NCI-H2107 (cell line): ENCODE results near the gene HOXA9.

Experiments
- DNase-seq: peaks from one replicate; lab custom pipeline; 2025; lab: John Stamatoyannopoulos, UW

HOXA9 gene

DNA sequence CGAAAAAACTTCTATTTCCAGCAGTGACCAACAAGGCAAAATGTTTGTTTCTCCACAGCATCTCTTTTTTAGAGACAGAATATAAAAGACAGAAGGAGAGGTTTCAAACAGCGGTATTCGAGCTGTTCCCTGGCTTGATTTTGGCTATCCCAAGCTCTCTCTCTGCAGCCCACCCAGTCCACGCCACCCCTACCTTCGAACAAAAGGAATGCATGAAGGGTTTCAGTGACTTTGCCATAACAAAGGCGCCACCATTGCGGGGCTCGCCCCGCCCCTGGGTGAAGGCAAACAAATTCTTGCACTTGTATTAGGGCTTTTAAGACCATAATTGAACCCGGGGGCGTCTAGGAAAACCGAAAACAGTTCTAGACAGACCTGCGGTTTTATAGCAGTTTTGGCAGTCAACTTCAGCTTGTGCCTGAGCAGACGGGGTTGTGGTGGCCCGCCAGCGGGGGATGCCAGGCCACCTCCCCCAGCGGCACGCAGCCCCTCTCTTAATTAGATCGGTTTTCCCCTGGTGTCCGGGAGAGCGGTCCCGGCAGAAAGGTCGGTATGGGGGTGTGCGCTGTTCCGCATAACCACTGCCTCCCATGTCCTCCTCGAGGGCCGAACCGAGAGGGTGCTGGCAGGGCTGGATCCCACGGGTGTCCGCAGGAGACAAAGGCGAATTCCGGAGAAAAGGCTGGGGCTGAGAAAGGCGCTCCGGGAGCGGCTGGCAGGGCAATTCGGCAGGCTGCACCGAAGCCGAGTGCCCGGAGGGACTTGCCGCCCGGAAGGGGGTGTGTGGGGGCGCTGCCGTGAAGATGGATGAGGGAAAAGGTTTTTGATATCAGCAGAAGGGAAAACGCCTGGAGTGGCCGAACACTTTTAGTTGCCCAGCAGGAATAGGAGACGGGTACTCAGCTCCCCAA, 22.4 kb upstream of the HOXA9 start:
- no peak for DNase-seq

DNA sequence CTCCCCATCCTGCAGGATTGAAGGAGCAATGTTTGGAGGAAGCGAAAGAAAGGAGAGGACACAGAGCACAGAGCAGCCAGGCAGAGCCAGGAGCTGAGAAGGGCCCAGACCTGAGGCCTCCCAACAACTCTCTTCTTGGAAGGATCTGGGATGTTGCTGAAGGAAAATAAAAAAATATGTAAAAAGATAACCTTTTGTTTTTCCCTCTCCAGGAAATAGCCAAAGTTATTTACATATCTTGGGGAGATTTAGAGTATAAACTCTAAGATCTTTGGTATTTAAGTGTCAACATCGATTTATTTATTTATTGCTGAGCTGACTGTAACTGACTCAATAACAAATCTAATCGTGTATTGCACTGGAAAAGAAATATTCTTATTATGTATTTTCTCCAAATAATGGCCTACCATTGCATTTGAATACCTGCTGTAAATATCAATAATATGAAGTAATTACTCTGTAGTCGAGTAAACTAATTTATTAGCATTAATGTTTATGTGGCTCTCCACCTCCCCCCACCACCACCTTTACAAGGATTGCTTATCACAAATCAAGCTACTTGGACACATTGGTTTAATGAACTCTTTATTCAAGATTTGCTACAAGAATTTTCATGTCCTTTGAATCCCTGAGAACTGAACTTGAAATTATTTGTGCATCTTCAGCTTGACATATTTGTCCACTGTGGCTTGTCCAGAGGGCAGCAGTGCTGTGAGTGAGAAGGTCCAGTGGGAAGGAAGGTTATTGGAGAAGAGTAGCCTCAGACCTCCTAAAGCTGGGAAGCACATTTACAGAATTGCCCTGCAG, 21.5 kb upstream of the HOXA9 start:
- no peak for DNase-seq

DNA sequence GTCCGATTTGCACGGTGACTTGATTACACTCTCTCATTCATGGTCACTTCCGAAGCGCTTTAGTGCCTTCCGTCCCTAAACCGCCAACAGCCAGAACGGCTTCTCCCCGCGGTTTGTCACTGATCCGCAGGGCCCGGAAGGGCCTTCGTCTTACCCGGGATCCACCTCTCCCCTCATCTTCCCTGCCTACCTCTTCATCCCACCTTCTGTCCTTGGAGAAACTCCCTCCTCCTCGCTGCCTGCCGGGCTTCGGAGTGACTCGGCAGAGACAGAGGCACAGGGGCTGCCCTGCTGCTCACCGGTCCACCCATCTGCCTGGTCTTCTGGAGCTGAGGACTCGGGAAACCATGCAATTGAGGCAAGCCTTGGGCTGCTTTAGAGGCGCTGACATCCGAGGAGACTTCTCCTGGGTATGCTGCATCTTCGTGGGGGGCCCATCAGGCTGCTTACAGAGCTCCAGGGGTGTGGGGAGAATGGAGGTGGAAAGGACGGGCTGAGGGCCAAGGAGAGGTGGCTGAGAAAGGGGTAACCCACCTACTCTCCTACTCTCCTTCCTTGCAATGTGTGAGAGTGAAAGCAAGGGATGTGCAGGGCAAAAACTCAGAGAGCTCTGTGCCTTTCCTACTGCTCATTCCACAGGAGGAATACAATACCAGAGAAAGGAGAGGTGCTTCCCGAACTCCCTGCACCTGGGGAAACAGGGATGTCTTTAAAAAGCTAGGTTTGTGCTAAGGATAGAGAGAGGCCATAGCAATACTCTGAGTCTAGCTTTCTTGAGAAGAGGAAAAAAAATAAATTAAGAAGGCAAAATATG, 20.7 kb upstream of the HOXA9 start:
- no peak for DNase-seq

DNA sequence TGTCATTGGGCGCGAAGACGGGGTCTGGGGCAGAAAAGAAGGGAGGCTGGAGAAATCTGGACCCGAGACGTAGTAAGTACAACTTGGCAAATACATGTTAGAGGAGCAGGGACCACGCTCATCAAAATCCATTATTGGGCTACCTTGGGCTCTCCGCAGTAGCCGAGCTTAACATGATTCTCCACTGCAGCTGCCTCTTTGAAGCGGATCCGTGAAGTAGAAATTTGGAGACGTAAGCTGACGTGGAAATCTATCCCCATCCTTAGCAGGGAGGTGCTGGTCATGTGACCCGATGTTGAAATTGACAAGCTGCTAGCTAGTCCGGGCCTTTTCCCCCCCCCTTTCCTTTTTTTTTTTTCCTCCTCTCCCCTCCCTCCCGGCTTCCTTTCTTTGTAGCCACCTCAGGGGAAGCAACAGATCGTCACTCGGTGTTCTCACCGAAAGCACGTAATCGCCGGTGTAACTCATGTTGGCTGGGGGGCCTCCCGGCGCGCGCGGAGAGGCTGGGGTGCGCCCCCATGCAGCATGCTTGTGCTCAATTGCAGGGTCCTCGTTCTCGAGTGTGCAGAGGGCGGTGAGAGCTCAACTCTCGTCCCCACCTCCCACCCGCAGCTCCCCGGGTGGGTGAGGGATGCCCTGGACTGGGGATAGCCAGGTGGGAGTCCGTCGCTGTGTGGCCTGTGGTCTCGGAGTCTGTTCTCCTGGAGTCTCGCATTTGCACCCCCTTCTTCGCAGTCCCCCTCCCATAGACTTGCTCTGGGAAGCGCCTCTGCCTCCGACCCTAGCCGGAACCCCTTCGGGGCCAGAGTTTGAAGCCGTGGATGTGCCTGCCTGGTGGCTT, 19.9 kb upstream of the HOXA9 start, which contains the start of gene HOXA11:
Gene HOXA11, minus strand, starts transcription at position 220 of the 841 bp plus-strand sequence. Its CDS starts 88 bp downstream, at position 132.
- DNase-seq, result no peak

DNA sequence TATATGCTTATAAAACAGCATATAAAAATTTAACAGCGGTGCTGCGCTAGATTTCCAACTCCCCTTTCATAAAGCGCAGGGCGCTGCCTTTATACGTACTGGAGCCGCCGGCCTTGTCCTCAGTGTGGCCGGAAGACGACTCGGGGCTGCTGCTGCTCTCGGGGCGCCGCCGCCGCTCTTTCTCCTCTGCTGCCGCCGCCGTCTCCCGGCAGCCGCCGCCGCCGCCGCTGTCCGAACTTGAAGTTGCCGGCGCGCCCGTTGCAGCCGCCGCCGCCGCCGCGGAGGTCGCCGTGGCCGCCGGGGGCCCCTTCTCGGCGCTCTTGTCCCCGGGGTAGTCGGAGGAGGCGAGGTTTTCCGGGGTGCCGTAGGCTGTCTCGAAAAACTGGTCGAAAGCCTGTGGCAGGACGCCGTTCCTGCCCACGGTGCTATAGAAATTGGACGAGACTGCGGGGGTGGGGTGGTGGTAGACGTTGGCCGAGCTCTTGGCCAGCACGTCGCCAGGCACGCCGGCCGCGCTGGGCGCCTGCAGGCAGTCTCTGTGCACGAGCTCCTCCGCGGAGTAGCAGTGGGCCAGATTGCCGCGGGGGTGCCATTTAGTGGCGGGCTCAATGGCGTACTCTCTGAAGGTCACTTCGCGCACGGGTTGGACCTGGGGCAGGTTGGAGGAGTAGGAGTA, 19.1 kb upstream of the HOXA9 start:
- DNase-seq, result no peak

DNA sequence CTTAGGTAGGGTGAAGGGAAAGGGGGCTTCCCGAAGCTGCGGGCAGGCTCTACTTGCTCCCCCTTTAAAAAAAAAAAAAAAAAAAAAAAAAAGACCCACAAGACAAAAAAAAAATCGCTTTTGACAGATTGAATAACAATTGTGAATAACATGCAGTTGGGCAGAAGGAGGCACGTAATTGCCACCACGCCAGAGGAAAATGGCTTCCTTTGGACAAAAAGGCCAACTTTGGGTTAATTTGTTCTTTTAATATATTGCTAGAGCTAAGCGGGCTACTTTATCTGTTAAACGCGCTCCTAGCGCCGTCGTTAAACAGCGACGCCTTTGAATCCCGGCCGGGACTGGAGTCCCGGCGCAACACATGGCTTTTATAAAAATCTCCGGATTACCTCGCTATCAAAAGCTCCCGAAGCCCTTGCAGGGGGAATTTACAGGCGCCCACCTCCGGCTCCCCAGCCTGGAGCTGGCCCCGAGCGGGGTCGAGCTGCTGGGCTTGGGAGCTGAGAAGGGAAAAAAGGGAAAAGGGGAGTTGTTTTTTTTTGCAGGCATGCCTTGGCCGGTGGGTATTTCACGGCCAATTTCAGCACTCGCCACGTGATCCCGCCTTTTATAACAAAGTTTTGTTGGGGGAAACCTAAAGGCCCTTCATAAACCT, 18.5 kb upstream of the HOXA9 start:
- no peak for DNase-seq

DNA sequence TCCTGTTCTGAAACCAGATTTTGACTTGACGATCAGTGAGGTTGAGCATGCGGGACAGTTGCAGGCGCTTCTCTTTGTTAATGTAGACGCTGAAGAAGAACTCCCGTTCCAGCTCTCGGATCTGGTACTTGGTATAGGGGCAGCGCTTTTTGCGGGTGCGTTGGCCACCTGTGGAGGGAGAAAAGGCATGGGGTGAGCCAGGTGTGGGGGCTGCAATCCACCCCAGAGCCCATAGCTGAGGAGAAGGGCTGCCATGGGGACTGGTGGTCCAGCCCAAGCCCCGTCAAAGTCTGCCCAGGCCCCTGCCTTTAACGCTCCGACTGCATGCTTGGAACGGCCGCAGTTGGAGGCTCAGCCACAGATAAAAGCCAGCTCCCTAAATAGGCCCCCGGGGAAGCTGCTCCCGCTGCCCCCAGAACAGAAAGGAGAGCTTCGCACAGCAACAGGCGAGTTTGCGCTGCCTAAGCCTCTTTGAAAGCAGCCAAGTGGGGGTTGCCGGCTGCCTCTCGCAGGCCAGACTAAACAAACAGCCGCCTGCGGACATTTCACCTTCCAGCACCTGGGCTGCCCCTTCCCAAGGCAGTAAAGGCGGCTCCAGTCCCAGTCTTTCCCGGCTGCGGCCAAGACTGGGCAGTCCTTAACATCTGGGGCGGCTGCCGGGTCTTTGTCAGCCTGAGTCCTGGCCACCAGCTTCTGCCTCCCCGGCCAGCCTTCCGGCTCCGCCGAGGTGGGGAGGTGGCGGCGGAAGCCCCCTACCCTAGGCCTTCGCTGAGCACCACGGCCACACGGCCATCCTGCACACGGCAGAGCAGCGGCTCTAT, 17.7 kb upstream of the HOXA9 start:
- DNase-seq, result no peak

DNA sequence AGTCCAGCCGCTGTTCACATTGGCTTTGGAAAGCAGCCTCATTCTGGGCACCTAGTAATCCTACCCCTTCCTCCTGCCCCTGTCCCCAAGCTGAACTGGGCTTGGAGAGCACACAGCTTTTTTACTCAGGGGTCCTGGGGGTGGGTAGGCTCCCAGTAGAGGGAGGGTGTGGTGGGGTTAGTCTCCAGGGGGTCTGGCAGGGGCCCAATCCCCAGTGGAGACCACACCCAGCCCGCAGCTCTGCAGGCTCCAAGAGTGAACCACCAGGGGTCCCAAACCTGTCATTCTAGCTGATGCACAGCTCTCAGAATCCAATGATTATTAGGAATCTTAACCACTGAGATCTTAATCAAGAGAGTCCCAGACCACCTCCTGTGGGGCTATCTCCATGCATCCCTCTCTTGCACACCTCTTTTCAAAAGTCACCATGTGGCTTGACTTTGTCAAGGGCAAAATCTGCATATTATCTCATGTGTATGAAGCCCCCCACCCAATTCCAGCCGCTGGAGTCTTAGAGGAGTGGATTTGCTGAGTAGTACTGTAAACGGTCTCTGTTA, 17.0 kb upstream of the HOXA9 start:
- no peak for DNase-seq

DNA sequence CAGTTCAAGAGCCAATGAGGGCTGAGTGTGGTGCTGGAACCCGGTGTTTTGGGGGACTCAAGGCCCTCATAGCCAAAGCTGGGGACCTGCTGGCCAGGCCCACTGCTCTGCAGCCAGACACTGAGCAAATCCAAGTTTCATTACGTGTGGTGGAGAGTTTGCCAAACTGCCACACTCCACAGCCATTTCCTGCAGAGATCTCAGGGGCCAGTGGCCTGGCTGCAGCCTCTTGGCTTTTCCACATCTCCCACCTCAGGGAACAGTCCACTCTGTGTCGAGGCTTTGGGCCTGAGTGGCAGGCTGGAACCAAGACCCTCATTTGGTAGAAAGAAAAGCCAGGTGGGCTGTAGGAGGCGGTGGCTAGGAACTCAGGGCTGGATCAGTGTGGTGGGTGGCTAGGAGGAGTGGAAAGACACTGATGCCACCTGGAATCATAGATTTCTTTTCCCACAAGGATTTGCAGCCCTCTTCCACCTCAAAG, 16.5 kb upstream of the HOXA9 start:
- DNase-seq, result no peak

DNA sequence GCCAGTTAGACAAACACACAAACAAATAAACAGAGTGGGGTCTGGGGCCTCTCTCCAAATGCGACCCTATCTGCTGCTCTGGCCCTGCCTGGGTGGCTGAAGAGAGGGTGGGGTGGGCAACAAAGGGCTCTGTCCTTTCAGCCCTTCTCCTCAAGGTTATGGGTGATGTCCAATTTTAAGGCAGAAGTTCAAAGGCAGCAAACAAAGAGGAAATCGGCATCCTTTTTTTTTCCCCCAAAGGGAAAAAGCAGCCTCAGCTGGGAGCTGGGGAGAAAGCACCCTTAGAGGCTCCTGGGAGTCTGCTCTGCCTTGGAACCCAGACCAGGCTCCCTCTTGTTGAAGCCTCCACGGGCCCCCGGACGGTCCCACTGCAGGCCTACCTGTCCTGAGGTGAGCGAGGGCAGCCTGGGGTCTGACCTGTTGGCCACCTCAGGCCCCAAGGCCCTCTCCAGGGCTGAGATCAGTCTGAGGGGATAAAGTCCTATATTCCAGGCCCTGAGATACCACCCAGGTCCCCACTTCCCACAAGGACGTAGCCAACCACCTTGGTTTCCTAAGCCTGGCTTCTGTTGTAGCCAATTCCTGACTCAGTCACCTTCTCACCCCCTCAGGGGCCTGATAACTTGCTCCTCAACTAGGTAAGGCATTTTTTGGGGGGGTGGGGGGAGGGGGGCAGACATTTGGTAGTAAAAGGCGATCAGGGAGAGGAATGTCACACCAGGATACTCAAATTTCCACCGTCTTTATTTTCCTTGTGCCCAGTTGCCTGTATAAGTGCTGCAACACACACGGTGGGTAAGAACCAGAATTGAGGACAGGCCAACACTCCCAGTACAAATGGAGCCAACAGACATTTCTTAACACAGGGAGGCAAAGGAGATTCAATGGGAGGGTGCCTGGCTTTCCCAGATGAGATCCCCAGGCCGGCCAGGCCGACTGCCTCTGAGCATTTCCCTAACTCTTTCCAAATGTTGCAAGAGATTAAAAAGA, 15.4 kb upstream of the HOXA9 start:
- DNase-seq, result no peak

DNA sequence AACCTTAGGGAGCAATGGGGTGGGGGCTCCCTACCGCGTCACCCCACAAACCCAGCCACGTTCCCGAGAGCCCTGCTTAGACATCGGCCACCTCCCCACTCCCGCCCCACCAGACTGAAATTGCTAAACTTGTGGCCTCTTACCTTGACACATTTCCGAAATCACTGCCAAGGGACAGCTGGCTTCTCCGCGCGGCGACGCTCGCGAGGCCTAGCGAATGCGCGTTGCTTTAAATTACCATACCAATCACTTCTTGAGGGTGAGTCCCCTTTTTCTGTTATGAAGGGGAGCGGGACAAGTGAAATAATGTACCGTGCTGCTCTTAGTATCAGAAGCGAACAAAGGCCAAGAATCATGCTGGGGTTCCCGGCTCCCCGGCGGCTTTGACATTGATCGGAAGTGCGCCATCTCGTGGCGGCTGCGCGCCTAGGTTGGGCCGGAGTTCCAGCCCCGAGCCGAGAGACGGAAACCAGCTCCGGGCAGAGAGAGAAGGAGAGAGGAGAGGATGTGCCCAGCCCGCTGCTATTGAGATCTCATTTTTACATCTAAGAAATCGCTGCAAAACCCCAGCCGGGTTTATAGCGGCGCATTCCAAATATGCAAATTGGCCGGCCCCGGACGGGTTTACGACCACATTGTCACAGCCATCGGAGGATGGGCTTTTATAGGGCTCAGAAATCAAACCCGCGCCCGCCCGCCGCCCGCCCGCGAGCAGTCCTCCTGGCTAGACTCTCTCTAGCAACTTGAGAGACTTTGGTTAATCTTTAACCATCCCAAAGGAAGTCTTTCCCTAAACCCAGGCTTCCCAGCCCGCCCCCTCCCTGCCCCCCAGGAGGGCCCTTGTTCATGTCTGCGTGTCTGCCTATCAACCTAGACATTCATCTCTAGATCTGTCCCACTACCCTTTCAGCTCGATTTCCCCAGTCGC, 14.4 kb upstream of the HOXA9 start:
- no peak for DNase-seq

DNA sequence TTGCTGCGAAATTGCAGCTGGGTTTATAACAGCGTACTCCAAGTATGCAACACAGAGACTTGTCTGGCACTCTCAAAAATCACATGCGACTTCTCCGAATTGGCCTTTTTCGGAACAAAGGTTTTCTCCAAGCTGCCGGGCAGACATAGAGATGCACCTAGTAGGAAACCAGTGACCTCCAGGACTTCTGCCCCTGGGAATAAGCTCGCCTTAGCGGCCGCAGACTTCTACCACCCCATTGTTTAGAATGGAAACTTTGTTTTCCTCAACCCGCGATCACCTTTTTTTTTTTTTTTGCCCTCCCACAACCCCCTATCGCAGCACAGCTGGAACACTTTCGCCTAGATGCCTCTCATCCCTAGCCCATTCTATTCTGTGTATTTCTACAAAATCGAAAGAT, 13.7 kb upstream of the HOXA9 start:
- no peak for DNase-seq

DNA sequence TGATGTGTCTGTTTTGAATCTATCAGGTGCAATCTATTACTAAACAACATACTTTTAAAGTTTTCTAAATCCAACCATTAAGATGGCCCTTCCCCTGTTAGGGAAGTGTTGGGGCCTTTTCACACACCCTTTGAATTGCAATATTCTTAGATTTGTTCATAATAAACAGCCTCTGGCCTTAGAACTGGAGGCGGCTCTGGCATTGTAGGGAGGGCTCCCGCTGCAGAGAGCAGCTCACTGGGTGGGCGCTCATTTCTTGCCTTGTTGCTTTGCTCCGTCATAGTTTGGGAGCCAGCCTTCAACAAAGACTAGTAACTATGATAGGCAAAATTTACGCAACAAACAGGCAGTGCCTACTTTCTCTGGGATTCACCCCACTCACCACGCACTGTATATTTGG, 13.0 kb upstream of the HOXA9 start:
- DNase-seq, result no peak

DNA sequence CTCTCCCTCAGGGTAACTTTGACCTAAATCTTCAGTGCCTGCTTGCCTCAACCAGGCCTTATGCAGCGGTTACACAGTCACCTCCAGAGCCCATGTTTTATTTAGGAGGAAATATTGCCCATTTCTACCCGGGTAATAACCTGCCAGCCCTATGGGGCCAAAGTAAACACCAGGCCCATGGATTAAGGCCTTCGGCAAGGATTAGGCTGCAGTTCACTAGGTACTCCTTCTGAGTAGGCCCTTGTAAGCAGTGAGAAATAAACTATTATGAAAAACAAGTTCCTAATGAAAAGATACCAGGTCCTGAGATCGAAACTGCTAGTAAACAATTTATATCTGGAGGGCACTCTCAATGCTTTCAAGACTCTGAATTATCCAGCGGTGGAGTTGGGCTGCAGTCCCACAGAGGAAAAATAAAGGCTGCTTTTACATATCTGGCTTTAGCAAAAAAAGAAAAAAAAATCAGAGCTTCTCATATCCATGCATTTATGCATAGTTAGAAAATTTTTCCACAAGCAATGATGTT, 12.5 kb upstream of the HOXA9 start:
- DNase-seq, result no peak

DNA sequence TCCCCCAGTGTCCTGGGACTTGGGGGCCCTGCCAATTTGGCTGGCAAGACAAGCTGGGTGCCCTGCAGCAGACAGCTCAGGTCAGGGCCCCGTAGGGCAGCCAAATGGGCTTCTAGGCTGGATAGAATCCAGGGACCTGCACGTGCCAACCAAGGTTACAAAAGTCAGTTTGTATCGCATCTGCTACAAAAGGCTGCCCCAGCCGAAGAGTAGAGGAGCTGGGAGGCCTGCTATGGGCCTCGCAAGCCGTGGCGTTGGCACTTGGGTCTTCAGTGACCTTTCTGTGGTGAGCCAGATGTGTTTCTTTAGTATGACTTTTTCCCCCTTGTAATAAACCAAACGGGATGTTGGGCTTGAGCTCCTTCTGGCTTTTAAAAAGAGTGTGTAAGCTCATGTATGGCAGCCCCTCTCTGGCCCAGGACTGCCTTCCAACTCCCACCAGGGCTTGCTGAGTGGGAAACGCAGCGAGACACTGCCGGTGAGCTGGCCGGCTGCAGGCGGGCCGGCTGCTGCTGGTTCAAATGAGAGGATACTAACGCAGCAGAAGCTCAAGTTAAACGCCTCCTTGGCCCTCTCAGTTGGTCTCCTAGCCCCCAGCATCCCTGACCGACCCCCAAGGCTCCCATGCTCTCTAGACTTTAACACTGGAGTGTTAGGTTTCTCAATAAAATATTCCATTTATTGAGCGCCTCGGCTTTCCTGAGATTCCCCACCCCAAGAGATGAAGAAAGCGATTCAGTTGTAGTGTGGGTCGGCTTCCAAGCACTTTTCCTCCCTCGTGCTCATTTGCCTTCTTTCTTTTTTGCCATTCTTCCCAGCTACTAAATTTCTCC, 11.8 kb upstream of the HOXA9 start:
- no peak for DNase-seq
